VCaP (cell line): Measurements from ENCODE around the gene CSTPP1.

ENCODE experiments used
- H3K27ac ChIP-seq: fragments of 450-650 bp; 2 replicates; pipeline ENCODE4 v1.5.1; 2017
- CTCF ChIP-seq: fragments of 450-650 bp; conservative IDR thresholded peaks from 2 replicates; pipeline ENCODE4 v1.5.1; 2017; ENCODE audit warnings: mild to moderate bottlenecking, moderate library complexity

Gene CSTPP1

GRCh38 chr11:47010179-47010578 is 73.6 kb downstream of the CSTPP1 start:
- H3K27ac ChIP-seq, result no peak overlapping the region
- TF ChIP-seq CTCF, result no peak

GRCh38 chr11:47014097-47014496 is 77.5 kb downstream of the CSTPP1 start:
- H3K27ac ChIP-seq, result no peak overlapping the region

GRCh38 chr11:47018637-47019036 is 82.1 kb downstream of the CSTPP1 start:
- no peak for TF ChIP-seq CTCF
- H3K27ac ChIP-seq, result no peak overlapping the region

More at GRCh38 chr11:47014097-47014496, 77.5 kb downstream of the CSTPP1 start:
- no peak for TF ChIP-seq CTCF

GRCh38 chr11:47020793-47021526 is 84.4 kb downstream of the CSTPP1 start:
- TF ChIP-seq CTCF, result no peak
- no peak overlapping the region for H3K27ac ChIP-seq

GRCh38 chr11:47021527-47021818 is 84.9 kb downstream of the CSTPP1 start:
- H3K27ac ChIP-seq, result no peak overlapping the region
- TF ChIP-seq CTCF, result no peak

- no peak overlapping the region for H3K27ac ChIP-seq
- TF ChIP-seq CTCF, result no peak
These were observed 85.4 kb downstream of the CSTPP1 start for GRCh38 chr11:47021965-47022364.

- TF ChIP-seq CTCF, result no peak
- no peak overlapping the region for H3K27ac ChIP-seq
These were observed 91.9 kb downstream of the CSTPP1 start for GRCh38 chr11:47028195-47029093.
